Coronary artery (tissue), 2 donors: ENCODE data around the gene KLK1.

ENCODE experiments used
- DNase-seq: peaks from one replicate; pipeline ENCODE4 v3.0.0-alpha.2; 2017; ENCODE audit warnings: low spot score
- H3K27ac ChIP-seq, 2 donors: fragments of 200-600 bp; sonication (generic); one replicate each; pipeline ENCODE4 v1.5.1; 2016 to 2019
- H3K4me3 ChIP-seq: fragments of 200-600 bp; sonication (generic); 2 replicates; pipeline ENCODE4 v1.5.1; 2016; ENCODE audit warnings: mild to moderate bottlenecking, moderate library complexity
- TF ChIP-seq, protein P1 (sequence below): fragments of 200-600 bp; sonication (generic); IDR thresholded peaks from one replicate; pipeline ENCODE4 v1.5.1; 2019; ENCODE audit warnings: antibody characterized with exemption

The KLK1 gene

DNA sequence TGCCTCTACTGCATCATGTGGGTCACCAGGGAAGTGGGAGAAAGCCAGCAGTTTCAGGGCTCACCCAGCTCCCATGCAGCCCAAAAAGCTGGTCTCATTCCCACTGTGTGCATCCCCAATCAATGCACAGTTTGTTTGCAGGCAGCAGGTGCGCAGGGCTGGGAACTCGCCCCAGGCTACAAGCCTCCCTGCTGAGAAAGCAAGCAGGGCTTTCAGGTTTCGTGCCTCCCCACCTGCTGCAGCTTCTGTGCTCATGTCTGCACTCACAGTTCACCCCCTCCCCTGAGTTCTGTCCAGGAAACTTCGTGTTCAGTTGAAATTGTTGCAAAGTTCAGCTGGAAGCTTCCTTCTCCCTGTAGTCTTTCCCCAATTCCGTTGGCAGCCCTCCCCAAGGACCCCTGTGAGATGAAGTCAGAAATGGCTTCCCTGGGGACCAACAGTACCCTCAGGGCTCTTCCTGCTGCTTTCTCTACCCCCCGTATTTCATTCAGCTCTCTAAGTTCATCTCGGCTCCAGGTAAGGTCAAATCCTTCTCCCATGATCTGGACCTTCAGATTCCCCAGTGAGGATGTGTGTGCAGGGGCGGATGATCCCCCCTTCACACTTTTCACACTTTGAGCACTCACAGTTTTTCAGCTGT is 20.8 kb upstream of the KLK1 start:
- TF ChIP-seq, protein P1, sequence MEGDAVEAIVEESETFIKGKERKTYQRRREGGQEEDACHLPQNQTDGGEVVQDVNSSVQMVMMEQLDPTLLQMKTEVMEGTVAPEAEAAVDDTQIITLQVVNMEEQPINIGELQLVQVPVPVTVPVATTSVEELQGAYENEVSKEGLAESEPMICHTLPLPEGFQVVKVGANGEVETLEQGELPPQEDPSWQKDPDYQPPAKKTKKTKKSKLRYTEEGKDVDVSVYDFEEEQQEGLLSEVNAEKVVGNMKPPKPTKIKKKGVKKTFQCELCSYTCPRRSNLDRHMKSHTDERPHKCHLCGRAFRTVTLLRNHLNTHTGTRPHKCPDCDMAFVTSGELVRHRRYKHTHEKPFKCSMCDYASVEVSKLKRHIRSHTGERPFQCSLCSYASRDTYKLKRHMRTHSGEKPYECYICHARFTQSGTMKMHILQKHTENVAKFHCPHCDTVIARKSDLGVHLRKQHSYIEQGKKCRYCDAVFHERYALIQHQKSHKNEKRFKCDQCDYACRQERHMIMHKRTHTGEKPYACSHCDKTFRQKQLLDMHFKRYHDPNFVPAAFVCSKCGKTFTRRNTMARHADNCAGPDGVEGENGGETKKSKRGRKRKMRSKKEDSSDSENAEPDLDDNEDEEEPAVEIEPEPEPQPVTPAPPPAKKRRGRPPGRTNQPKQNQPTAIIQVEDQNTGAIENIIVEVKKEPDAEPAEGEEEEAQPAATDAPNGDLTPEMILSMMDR: no peak
- H3K27ac ChIP-seq: no peak overlapping the region
- no peak for DNase-seq
- no peak overlapping the region for H3K4me3 ChIP-seq

DNA sequence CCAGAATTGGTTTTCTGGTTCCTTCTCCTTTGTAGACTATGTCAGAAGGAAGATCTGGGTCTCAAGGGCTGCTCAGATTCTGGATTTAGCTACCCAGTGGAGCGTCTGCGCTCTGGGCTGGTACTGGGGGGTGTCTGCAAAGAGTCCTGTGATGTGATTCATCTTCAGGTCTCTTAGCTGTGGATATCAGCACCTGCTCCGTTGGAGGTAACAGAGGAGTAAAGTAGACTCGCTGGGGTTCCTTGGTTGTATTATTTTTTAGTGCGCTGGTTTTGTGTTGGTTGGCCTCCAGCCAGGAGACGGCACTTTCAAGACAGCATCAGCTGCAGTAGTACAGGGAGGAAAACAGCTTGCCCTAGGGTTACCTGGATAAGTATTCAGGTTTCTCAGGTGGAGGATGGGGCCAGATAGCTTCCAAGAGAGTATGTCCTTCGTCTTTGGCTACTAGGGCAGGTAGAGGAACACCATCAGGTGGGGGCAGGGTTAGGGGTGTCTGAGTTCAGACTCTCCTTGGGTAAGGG is 20.2 kb upstream of the KLK1 start:
- DNase-seq: no peak
- Histone ChIP-seq H3K4me3 (no peak overlapping the region), H3K27ac (no peak overlapping the region)
- TF ChIP-seq, protein P1: no peak

DNA sequence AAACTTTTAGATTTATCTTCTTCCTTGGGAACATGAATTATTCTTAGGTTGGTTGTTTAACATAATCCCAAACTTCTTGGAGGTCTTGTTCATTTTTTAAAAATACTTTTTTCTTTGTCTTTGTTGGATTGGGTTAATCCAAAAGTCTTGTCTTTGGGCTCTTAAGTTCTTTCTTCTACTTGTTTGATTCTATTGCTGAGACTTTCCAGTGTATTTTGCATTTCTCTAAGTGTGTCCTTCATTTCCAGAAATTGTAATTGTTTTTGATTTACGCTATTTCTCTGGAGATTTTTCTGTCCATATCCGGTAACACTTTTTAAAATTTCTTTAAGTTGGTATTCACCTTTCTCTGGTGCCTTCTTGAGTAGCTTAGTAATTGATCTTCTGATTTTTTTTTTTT is 19.6 kb upstream of the KLK1 start:
- TF ChIP-seq, protein P1: no peak
- Histone ChIP-seq H3K4me3 (no peak overlapping the region), H3K27ac (no peak overlapping the region)
- DNase-seq: no peak

DNA sequence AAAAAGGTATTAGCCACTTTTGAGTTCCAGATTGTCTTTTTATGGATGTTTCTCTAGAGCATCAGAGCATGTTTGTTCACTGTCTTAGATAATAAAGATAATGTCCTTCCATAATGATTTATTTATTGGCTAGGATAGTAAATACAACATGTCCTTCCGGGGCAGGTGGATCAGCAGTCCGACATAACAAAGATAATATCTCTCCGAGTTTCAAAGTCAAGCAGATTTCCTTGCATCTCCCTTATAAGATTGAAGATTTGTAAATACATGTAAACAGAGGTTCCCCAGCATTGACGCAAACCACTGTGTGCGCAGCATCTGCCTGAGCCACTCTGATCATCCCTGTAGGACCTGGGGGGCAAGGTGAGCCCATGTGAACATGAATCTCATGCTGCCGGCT is 18.5 kb upstream of the KLK1 start:
- no peak overlapping the region for H3K27ac ChIP-seq
- no peak for DNase-seq
- TF ChIP-seq, protein P1: no peak
- H3K4me3 ChIP-seq: no peak overlapping the region

DNA sequence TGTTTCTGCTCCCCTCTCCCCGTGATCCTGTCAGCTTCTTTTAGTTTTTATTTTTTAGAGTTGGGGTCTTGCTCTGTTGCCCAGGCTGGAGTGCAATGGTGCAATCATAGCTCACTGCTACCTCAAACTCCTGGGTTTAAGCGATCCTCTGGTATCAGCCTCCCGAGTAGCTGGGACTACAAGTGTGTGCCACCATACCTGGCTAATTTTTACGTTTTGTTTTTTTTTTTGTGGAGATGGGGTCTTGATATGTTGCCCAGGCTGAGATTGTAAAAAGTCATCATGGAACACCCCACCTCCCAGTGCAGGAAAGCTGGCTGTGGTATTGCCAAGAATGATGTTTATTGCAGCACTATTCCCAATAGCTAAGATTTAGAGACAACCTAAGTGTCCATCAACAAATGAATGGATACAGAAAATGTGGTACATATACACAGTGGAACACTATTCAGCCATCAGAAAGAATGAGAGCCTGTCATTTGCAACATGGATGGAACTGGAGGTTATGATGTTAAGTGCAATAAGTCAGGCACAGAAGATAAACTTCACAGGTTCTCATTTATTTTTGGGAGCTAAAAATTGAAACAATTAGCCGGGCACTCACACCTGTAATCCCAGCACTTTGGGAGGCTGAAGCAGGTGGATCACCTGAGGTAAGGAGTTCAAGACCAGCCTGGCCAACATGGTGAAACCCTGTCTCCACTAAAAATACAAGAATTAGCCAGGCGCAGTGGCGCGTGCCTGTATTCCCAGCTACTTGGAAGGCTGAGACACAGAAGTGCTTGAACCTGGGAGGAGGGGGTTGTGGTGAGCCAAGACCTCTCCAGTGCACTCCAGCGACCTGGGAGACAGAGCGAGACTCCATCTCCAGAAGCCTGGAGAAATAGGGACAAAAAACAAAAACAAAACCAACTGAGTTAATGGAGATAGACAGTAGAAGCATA is 16.4 kb upstream of the KLK1 start:
- TF ChIP-seq, protein P1: no peak
- DNase-seq: no peak
- H3K27ac ChIP-seq: no peak overlapping the region
- H3K4me3 ChIP-seq: no peak overlapping the region

DNA sequence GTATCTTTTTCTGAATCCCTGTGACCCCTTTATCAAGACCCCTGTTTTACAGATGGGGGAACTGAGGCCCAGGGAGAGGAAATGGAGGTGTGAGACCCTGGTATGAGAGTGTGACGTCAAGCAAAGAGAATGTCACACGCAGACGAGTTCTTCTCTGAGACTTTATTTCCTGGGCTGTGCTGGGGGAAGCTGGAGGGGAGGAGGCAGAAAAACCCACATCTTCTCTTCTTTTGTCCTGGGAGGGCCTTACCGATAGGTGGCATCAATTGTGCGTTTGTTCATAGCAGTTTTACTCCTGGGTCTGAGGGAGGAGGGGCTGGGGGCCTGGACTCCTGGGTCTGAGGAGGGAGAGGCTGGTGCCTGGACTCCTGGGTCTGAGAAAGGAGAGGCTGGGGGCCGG is 14.7 kb upstream of the KLK1 start:
- DNase-seq: no peak
- Histone ChIP-seq H3K4me3 (no peak overlapping the region), H3K27ac (no peak overlapping the region)
- TF ChIP-seq, protein P1: no peak
